MM.1S (cell line): ENCODE results near the gene RNF150.

Experiments
- DNase-seq: peaks from one replicate; pipeline ENCODE4 v3.0.0-alpha.2; 2015
- H2AFZ ChIP-seq: fragments of 300-600 bp; sonication (generic); 2 replicates; pipeline ENCODE4 v1.6.0; 2016; ENCODE audit warnings: antibody characterized with exemption, low read length
- H3F3A ChIP-seq: fragments of 300-600 bp; sonication (generic); 2 replicates; pipeline ENCODE4 v1.6.1; 2016; ENCODE audit warnings: mild to moderate bottlenecking, antibody characterized with exemption, low read length, moderate library complexity, mixed read lengths; ENCODE audit not compliant: insufficient read depth
- H3K27ac ChIP-seq: fragments of 300-600 bp; sonication (generic); 2 replicates; pipeline ENCODE4 v1.5.1; 2016; ENCODE audit warnings: mild to moderate bottlenecking, low read length
- H3K27me3 ChIP-seq: fragments of 300-600 bp; sonication (generic); replicated peaks from 2 replicates; pipeline ENCODE4 v1.6.0; 2016; ENCODE audit warnings: low read length; ENCODE audit not compliant: insufficient read depth
- H3K36me3 ChIP-seq: fragments of 300-600 bp; sonication (generic); replicated peaks from 2 replicates; pipeline ENCODE4 v1.6.1; 2016; ENCODE audit warnings: mild to moderate bottlenecking, low read length, mixed read lengths; ENCODE audit not compliant: insufficient read depth
- H3K4me1 ChIP-seq: fragments of 300-600 bp; sonication (generic); 2 replicates; pipeline ENCODE4 v1.6.1; 2016; ENCODE audit warnings: low read length, mixed read lengths
- H3K4me2 ChIP-seq: fragments of 300-600 bp; sonication (generic); 2 replicates; pipeline ENCODE4 v1.6.0; 2016; ENCODE audit warnings: low read depth, low read length
- H3K4me3 ChIP-seq: fragments of 300-600 bp; sonication (generic); 2 replicates; pipeline ENCODE4 v1.5.1; 2016; ENCODE audit warnings: low read length, mixed read lengths
- H3K79me2 ChIP-seq: fragments of 300-600 bp; sonication (generic); 2 replicates; pipeline ENCODE4 v1.6.1; 2016; ENCODE audit warnings: mixed run types, low read length, mixed read lengths
- H3K9ac ChIP-seq: fragments of 300-600 bp; sonication (generic); 2 replicates; pipeline ENCODE4 v1.6.1; 2016; ENCODE audit warnings: low read length, mixed read lengths
- H3K9me2 ChIP-seq: fragments of 300-600 bp; sonication (generic); replicated peaks from 2 replicates; pipeline ENCODE4 v1.6.1; 2016; ENCODE audit warnings: mild to moderate bottlenecking, low read length, mixed read lengths; ENCODE audit not compliant: insufficient read depth
- H3K9me3 ChIP-seq: fragments of 300-600 bp; sonication (generic); replicated peaks from 2 replicates; pipeline ENCODE4 v1.6.1; 2016; ENCODE audit warnings: mild to moderate bottlenecking, low read length, mixed read lengths; ENCODE audit not compliant: insufficient read depth
- H4K20me1 ChIP-seq: fragments of 300-600 bp; sonication (generic); 2 replicates; pipeline ENCODE4 v1.6.1; 2016; ENCODE audit warnings: mild to moderate bottlenecking, low read length, moderate library complexity, mixed read lengths; ENCODE audit not compliant: insufficient read depth
- CTCF ChIP-seq: fragments of 300-600 bp; sonication (generic); IDR thresholded peaks from 2 replicates; pipeline ENCODE4 v1.5.1; 2016; ENCODE audit warnings: antibody characterized with exemption, low read length, mixed read lengths
- EZH2 ChIP-seq: fragments of 300-600 bp; sonication (generic); optimal IDR thresholded peaks from 2 replicates; pipeline ENCODE3; 2017; ENCODE audit warnings: low read depth, mild to moderate bottlenecking, antibody characterized with exemption, low read length, mixed read lengths
- EZH2phosphoT487 ChIP-seq: fragments of 300-600 bp; sonication (generic); IDR thresholded peaks from 2 replicates; pipeline ENCODE4 v1.6.1; 2018; ENCODE audit warnings: antibody characterized with exemption, low read length

The RNF150 gene

GRCh38 chr4:141036786-141037185, 96.5 kb downstream of the RNF150 start:
- H3K4me3 ChIP-seq: no peak overlapping the region
- no peaks in the 10 kb centered on the region for H3F3A ChIP-seq
- no peaks in the 10 kb centered on the region for H3K36me3 ChIP-seq
- DNase-seq: no peak
- no peak overlapping the region for H2AFZ ChIP-seq
- H3K4me1 ChIP-seq: no peaks in the 10 kb centered on the region
- no peaks in the 10 kb centered on the region for H4K20me1 ChIP-seq
- no peak overlapping the region for H3K27ac ChIP-seq
- no peak overlapping the region for H3K4me2 ChIP-seq
- H3K9ac ChIP-seq: no peak overlapping the region
- no peaks in the 10 kb centered on the region for H3K79me2 ChIP-seq
- no peaks in the 10 kb centered on the region for H3K27me3 ChIP-seq
- no peaks in the 10 kb centered on the region for H3K9me2 ChIP-seq
- H3K9me3 ChIP-seq: no peaks in the 10 kb centered on the region
- TF ChIP-seq EZH2: no peak

- H3K9ac ChIP-seq: no peak overlapping the region
- H4K20me1 ChIP-seq: no peaks in the 10 kb centered on the region
- no peak for TF ChIP-seq EZH2
- no peak for TF ChIP-seq EZH2phosphoT487
- no peak for TF ChIP-seq CTCF
Observed at GRCh38 chr4:141035920-141036319, 97.3 kb downstream of the RNF150 start.

GRCh38 chr4:141028024-141028529, 105.2 kb downstream of the RNF150 start:
- Histone ChIP-seq H3K4me1 (no peaks in the 10 kb centered on the region), H3K4me2 (no peak overlapping the region), H2AFZ (no peak overlapping the region), H3K9me3 (no peaks in the 10 kb centered on the region), H3K36me3 (no peaks in the 10 kb centered on the region), H4K20me1 (no peaks in the 10 kb centered on the region), H3K27ac (no peak overlapping the region), H3K4me3 (no peak overlapping the region), H3K27me3 (no peaks in the 10 kb centered on the region), H3F3A (no peaks in the 10 kb centered on the region), H3K79me2 (no peaks in the 10 kb centered on the region), H3K9ac (no peak overlapping the region), H3K9me2 (no peaks in the 10 kb centered on the region)
- no peak for DNase-seq
- no peak for TF ChIP-seq EZH2
- TF ChIP-seq CTCF: no peak
- no peak for TF ChIP-seq EZH2phosphoT487

More at GRCh38 chr4:141035920-141036319, 97.3 kb downstream of the RNF150 start:
- H3K36me3 ChIP-seq: no peaks in the 10 kb centered on the region
- no peaks in the 10 kb centered on the region for H3K9me2 ChIP-seq
- H3K9me3 ChIP-seq: no peaks in the 10 kb centered on the region
- no peak overlapping the region for H2AFZ ChIP-seq
- H3K79me2 ChIP-seq: no peaks in the 10 kb centered on the region
- no peaks in the 10 kb centered on the region for H3K27me3 ChIP-seq
- no peak for DNase-seq
- no peak overlapping the region for H3K4me2 ChIP-seq
- H3K4me1 ChIP-seq: no peaks in the 10 kb centered on the region
- H3K4me3 ChIP-seq: no peak overlapping the region
- no peaks in the 10 kb centered on the region for H3F3A ChIP-seq
- no peak overlapping the region for H3K27ac ChIP-seq

- no peak for DNase-seq
- H3K36me3 ChIP-seq: no peaks in the 10 kb centered on the region
- H2AFZ ChIP-seq: no peak overlapping the region
- H3K79me2 ChIP-seq: no peaks in the 10 kb centered on the region
- no peaks in the 10 kb centered on the region for H3K9me2 ChIP-seq
- no peaks in the 10 kb centered on the region for H3K27me3 ChIP-seq
- no peak overlapping the region for H3K4me2 ChIP-seq
- no peaks in the 10 kb centered on the region for H3K4me1 ChIP-seq
- no peaks in the 10 kb centered on the region for H3K9me3 ChIP-seq
- H3K27ac ChIP-seq: no peak overlapping the region
- no peak for TF ChIP-seq EZH2
- TF ChIP-seq EZH2phosphoT487: no peak
- TF ChIP-seq CTCF: no peak
- H4K20me1 ChIP-seq: no peaks in the 10 kb centered on the region
- no peak overlapping the region for H3K9ac ChIP-seq
- H3F3A ChIP-seq: no peaks in the 10 kb centered on the region
- no peak overlapping the region for H3K4me3 ChIP-seq
Observed at GRCh38 chr4:141027421-141027820, 105.8 kb downstream of the RNF150 start.
